ENCODE data around the gene EXOSC1. TPM values are rescaled to one million over a fixed set of nuclear protein-coding genes. Genes with fewer than 3 reads are reported as not detected.
"Not testable (repeated sequence)": the region's sequence is repeated elsewhere in the genome, so short reads cannot be mapped to it uniquely, and the experiment has no call there.

The EXOSC1 gene
- total and polyA plus RNA-seq, 4 donors = 11.2 to 25.9 (median 14.5) TPM

- Histone ChIP-seq H3K4me1 (ENCODE audit: control insufficient read depth in 4 of 4, insufficient read depth in 4 of 4, low read length in 3 of 4) (peaks cover 0 to 1% (median 0%) of the 10 kb centered on the region in 4 donors), H3K36me3 (ENCODE audit: control insufficient read depth in 4 of 4, insufficient read depth in 3 of 4, low read depth in 1 of 4, low read length in 3 of 4) (peaks cover 18 to 42% (median 24%) of the 10 kb centered on the region in 4 donors), H3K27me3 (ENCODE audit: control insufficient read depth in 4 of 4, insufficient read depth in 4 of 4, low read length in 3 of 4) (no peaks in the 10 kb centered on the region), H3K9ac (ENCODE audit: low read depth in 1 of 2, low read length in 2 of 2) (no peak overlapping the region), H3K27ac (ENCODE audit: low read depth in 1 of 2, low read length in 2 of 2) (no peak overlapping the region), H3K9me3 (ENCODE audit: control insufficient read depth in 4 of 4, low read length in 3 of 4) (no peaks in the 10 kb centered on the region), H3K4me3 (ENCODE audit: low read depth in 1 of 3, low read length in 3 of 3) (no peak overlapping the region)
- no peak for DNase-seq (ENCODE audit: low spot score)
- TF ChIP-seq TAF1 (conservative IDR thresholded peaks at IDR 0.05) (no peak), JUND (IDR thresholded peaks at IDR 0.05) (no peak), HNF4A (conservative IDR thresholded peaks at IDR 0.05) (no peak), EGR1 (IDR thresholded peaks at IDR 0.05; ENCODE audit: low read depth in 2 of 2) (no peak), FOXA1 (IDR thresholded peaks at IDR 0.05) (no peak), RAD21 (IDR thresholded peaks at IDR 0.05) (no peak), REST (IDR thresholded peaks at IDR 0.05) (no peak), RXRA (IDR thresholded peaks at IDR 0.05) (no peak), FOXA2 (IDR thresholded peaks at IDR 0.05) (no peak), NR2F2 (IDR thresholded peaks at IDR 0.05) (no peak), MAX (IDR thresholded peaks at IDR 0.05) (no peak), GABPA (IDR thresholded peaks at IDR 0.05 in 1 of 2, conservative IDR thresholded peaks at IDR 0.05 in 1 of 2) (no peak), SP1 (IDR thresholded peaks at IDR 0.05) (no peak), HNF4G (IDR thresholded peaks at IDR 0.05) (no peak), YY1 (IDR thresholded peaks at IDR 0.05) (no peak)
- TF ChIP-seq, protein P1, sequence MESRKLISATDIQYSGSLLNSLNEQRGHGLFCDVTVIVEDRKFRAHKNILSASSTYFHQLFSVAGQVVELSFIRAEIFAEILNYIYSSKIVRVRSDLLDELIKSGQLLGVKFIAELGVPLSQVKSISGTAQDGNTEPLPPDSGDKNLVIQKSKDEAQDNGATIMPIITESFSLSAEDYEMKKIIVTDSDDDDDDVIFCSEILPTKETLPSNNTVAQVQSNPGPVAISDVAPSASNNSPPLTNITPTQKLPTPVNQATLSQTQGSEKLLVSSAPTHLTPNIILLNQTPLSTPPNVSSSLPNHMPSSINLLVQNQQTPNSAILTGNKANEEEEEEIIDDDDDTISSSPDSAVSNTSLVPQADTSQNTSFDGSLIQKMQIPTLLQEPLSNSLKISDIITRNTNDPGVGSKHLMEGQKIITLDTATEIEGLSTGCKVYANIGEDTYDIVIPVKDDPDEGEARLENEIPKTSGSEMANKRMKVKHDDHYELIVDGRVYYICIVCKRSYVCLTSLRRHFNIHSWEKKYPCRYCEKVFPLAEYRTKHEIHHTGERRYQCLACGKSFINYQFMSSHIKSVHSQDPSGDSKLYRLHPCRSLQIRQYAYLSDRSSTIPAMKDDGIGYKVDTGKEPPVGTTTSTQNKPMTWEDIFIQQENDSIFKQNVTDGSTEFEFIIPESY (IDR thresholded peaks at IDR 0.05) = no peak
- TF ChIP-seq, protein P2, sequence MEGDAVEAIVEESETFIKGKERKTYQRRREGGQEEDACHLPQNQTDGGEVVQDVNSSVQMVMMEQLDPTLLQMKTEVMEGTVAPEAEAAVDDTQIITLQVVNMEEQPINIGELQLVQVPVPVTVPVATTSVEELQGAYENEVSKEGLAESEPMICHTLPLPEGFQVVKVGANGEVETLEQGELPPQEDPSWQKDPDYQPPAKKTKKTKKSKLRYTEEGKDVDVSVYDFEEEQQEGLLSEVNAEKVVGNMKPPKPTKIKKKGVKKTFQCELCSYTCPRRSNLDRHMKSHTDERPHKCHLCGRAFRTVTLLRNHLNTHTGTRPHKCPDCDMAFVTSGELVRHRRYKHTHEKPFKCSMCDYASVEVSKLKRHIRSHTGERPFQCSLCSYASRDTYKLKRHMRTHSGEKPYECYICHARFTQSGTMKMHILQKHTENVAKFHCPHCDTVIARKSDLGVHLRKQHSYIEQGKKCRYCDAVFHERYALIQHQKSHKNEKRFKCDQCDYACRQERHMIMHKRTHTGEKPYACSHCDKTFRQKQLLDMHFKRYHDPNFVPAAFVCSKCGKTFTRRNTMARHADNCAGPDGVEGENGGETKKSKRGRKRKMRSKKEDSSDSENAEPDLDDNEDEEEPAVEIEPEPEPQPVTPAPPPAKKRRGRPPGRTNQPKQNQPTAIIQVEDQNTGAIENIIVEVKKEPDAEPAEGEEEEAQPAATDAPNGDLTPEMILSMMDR (IDR thresholded peaks at IDR 0.05; ENCODE audit: low read depth, low read length, missing input control) = no peak
- WGBS = 95% methylated on average over 9 of the region's 9 CpGs
Measured at GRCh38 chr10:97479939-97480338, 34.1 kb upstream of the EXOSC1 start.

DNA sequence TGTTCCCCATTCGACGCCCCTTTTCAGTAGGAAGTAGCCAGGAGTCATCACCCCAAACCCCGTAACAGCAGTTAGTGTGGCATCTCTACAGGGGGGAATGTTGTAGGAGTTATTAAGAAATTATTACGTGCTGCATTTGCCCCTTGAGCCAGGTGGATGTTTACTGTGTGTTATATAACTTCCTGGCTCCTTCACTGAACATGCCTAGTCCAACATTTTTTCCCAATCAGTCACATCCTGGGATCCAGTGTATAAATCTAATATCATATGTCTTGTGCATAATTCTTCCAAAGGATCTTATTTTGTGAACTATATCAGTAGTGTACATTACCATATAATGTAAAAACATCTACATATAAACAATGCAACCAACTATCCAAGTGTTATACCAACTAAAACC, 33.6 kb upstream of the EXOSC1 start:
- not testable (repeated sequence) for H3K9me3 ChIP-seq (ENCODE audit: control insufficient read depth in 4 of 4, low read length in 3 of 4); H3K27ac ChIP-seq (ENCODE audit: low read depth in 1 of 2, low read length in 2 of 2); H3K4me1 ChIP-seq (ENCODE audit: control insufficient read depth in 4 of 4, insufficient read depth in 4 of 4, low read length in 3 of 4); H3K4me3 ChIP-seq (ENCODE audit: low read depth in 1 of 3, low read length in 3 of 3); H3K27me3 ChIP-seq (ENCODE audit: control insufficient read depth in 4 of 4, insufficient read depth in 4 of 4, low read length in 3 of 4); H3K9ac ChIP-seq (ENCODE audit: low read depth in 1 of 2, low read length in 2 of 2); DNase-seq (ENCODE audit: low spot score)
- 84% methylated on average over 4 of the region's 4 CpGs for WGBS
- H3K36me3 ChIP-seq (ENCODE audit: control insufficient read depth in 4 of 4, insufficient read depth in 3 of 4, low read depth in 1 of 4, low read length in 3 of 4) = peaks cover 15 to 44% (median 24%) of the 10 kb centered on the region in 4 donors

All from liver (tissue), 9 donors.